Measurements from ENCODE around the gene OR10AD1.
A peak's percentile ranks its signal among the peaks of the same experiment; 100 is the strongest.

The OR10AD1 gene

GRCh38 chr12:48198672-48198971 is 4.5 kb downstream of the OR10AD1 start:
- peak overlapping the region; percentile 51 for H3K4me3 ChIP-seq (ENCODE audit: low read depth, low read length)
- TF ChIP-seq CTCF (IDR thresholded peaks at IDR 0.05; ENCODE audit: low read depth, low read length), result no peak

GRCh38 chr12:48197971-48198671 is 5.0 kb downstream of the OR10AD1 start:
- H3K4me3 ChIP-seq (ENCODE audit: low read depth, low read length), result peak overlapping the region; percentile 51

GRCh38 chr12:48197549-48197970 is 5.5 kb downstream of the OR10AD1 start:
- H3K4me3 ChIP-seq (ENCODE audit: low read depth, low read length), result peak overlapping the region; percentile 51
- no peak for TF ChIP-seq CTCF (IDR thresholded peaks at IDR 0.05; ENCODE audit: low read depth, low read length)

More at GRCh38 chr12:48197971-48198671, 5.0 kb downstream of the OR10AD1 start:
- no peak for TF ChIP-seq CTCF (IDR thresholded peaks at IDR 0.05; ENCODE audit: low read depth, low read length)

GRCh38 chr12:48194799-48195201 is 8.3 kb downstream of the OR10AD1 start:
- no peak overlapping the region for H3K4me3 ChIP-seq (ENCODE audit: low read depth, low read length)
- no peak for TF ChIP-seq CTCF (IDR thresholded peaks at IDR 0.05; ENCODE audit: low read depth, low read length)

- no peak for TF ChIP-seq CTCF (IDR thresholded peaks at IDR 0.05; ENCODE audit: low read depth, low read length)
- no peak overlapping the region for H3K4me3 ChIP-seq (ENCODE audit: low read depth, low read length)
Observed at GRCh38 chr12:48193623-48194022, 9.5 kb downstream of the OR10AD1 start.

- H3K4me3 ChIP-seq (ENCODE audit: low read depth, low read length), result no peak overlapping the region
- no peak for TF ChIP-seq CTCF (IDR thresholded peaks at IDR 0.05; ENCODE audit: low read depth, low read length)
Observed at GRCh38 chr12:48192861-48193260, 10.2 kb downstream of the OR10AD1 start.

GRCh38 chr12:48191096-48191495 is 12.0 kb downstream of the OR10AD1 start:
- TF ChIP-seq CTCF (IDR thresholded peaks at IDR 0.05; ENCODE audit: low read depth, low read length), result no peak
- H3K4me3 ChIP-seq (ENCODE audit: low read depth, low read length), result no peak overlapping the region

All from WI38 (cell line).